Measurements from ENCODE around the gene HRCT1.

- TF ChIP-seq CTCF (IDR thresholded peaks at IDR 0.05; ENCODE audit: insufficient read depth, low read length, poor library complexity, severe bottlenecking) (no peak), EZH2phosphoT487 (conservative IDR thresholded peaks at IDR 0.05; ENCODE audit: low read length) (no peak)
These were observed 5.7 kb downstream of the HRCT1 start for GRCh38 chr9:35911690-35912089.
